GM19455 (cell line): ENCODE data around the gene IQSEC1.

Experiments used
- ATAC-seq: cut with Tn5 transposase; IDR thresholded peaks from one replicate; pipeline ENCODE4 v1.9.1; 2021; ENCODE audit not compliant: unreplicated experiment

IQSEC1 gene

GRCh38 chr3:12910356-12911099 is 162.7 kb downstream of the IQSEC1 start:
- ATAC-seq, result no peak

GRCh38 chr3:12909710-12910109 is 163.5 kb downstream of the IQSEC1 start:
- no peak for ATAC-seq

- no peak for ATAC-seq
Measured at GRCh38 chr3:12908859-12909258, 164.4 kb downstream of the IQSEC1 start.

- ATAC-seq, result no peak
Measured at GRCh38 chr3:12908136-12908730, 165.0 kb downstream of the IQSEC1 start.

- no peak for ATAC-seq
Measured at GRCh38 chr3:12907729-12908128, 165.5 kb downstream of the IQSEC1 start.

GRCh38 chr3:12907296-12907695 is 165.9 kb downstream of the IQSEC1 start:
- ATAC-seq, result no peak

DNA sequence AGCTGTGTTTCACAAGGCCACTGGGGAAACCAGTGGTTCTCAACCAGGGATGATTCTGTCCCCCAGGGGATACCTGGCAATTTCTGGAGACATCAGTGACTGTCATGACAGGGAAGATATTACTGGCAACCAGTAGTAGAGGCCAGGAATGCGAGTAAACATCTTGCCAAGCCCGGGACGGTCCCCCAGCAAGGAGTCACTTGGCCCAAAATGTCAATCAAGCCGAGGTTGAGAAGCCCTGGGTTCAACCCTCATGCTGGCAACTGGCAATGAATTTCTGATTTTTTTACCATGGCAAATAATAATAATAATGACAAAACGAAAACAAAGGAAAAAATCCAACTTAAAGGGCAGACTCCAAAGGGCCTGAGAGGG is 166.3 kb downstream of the IQSEC1 start:
- no peak for ATAC-seq

DNA sequence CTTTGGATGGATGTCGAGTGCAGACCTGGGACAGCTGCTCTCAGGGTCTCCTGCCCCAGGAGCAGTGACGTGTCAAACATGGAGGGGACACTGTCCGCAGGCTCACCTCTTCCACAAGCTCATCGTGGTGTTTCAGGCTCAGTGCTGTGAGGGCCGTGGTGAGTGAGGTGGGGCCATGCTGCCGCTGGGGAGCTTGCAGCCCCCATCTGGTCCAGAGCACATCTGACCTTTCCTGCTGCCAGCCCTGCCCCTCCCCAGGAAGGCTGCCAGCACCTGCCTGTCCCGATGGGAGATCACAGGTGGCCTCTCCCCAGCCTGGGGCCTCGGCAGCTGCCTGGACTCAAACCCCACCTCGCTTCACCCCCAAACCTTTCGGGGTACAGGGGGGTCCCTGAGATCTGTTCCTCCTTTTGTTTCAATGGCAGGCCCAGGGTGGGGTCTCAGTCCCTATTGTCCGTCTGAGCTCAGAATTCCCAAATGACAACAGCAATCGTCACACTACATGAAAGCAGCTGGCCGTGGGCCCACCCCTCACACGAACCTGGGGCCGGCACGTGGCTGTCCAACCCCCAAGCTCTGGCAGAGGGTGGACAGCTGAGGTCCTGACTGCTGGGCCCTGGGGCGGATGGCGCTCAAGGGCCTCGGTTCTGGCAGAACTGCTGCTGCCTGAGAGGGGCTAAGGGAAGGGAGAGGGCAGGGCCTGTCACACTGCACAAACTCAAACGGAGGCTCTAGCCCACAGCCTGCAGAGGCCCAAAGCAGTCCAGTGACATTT is 166.9 kb downstream of the IQSEC1 start:
- ATAC-seq, result no peak

- ATAC-seq, result no peak
Measured at GRCh38 chr3:12905316-12906071, 167.7 kb downstream of the IQSEC1 start.

GRCh38 chr3:12904951-12905315 is 168.3 kb downstream of the IQSEC1 start:
- no peak for ATAC-seq

DNA sequence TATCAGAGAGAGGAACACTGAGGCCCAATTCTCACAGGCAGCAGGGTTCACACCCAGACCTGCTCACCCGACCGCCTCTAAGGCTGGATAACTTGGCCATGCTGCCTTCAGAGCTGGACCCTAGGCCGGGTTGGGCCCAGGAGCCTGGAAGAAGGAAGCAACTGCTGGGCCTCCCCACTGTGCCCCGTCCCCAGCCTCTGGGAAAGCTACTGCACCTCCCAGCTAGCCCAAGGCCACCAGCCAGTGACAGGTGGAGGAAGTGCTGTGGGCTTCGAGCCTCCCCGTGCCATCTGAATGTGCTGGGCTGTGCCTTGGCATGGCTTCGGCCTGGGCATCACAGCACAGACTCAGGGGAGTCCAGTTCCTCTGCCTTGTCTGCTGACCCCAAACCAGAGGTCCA is 169.3 kb downstream of the IQSEC1 start:
- ATAC-seq, result no peak

- ATAC-seq, result no peak
Measured at GRCh38 chr3:12903000-12903800, 170.0 kb downstream of the IQSEC1 start.

GRCh38 chr3:12902181-12902999 is 170.8 kb downstream of the IQSEC1 start:
- ATAC-seq, result no peak

GRCh38 chr3:12901623-12902045 is 171.6 kb downstream of the IQSEC1 start:
- ATAC-seq, result no peak

DNA sequence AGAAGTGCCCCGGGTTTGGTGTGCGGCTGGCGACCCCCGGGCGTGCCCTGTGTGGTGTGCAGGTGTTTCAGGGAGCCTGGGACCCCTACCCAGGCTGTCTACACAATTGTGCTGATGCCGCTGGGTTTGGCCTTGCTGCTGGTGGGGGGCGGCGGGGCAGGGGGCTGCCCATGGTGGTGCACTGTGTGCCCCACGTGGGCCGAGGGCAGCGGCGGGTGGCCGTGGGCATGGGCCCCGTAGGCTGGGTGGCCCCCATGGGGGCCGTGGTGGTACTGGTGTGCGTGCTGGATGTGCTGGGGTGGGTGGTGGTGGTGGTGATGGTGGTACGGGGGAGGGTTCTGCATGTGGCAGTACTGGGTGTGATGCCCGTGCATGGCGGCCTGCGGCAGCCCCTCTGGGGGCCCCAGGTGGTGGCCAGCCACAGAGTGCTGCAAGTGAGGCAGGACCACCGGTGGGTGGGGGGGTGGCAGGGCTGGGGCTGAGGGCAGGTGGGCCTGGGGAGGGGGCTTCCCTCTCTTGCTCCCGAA is 172.3 kb downstream of the IQSEC1 start:
- ATAC-seq, result no peak

DNA sequence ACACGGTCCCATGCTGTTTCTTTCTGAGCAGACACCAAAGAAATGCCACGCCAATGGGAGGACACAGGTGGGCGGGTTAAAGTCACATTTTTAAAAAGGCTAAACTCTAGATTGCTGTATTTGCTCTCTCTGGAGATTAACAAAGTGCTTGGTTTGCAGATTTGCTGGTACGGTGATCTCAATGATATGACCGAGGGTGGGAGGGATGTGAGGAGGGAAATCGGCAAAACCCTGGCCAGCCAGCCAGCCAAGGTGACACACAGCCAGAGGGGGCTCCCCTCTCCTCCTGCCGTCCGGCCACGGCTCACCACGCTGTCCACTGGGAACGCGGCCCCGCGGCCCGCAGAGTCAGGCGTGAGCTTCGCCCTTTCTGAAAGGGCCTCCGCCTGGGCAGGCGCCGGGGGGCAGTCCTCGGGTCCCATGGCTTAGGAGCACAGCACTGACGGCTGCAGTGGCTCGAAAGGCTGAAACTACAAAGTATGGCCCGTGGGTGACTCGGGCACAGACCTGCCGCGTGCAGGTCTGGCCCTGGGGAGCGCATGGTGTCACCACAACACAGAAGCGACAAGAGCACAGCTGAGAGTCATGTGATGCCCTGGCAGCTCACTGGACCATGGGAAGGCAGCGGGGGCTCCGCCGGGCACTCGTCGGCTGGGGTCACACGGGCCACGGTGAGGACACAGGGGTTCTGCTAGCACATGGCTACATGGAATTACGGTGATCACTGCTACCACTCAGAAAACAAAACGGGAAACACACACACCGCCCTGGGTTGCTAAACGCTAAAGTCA is 174.1 kb downstream of the IQSEC1 start:
- no peak for ATAC-seq

DNA sequence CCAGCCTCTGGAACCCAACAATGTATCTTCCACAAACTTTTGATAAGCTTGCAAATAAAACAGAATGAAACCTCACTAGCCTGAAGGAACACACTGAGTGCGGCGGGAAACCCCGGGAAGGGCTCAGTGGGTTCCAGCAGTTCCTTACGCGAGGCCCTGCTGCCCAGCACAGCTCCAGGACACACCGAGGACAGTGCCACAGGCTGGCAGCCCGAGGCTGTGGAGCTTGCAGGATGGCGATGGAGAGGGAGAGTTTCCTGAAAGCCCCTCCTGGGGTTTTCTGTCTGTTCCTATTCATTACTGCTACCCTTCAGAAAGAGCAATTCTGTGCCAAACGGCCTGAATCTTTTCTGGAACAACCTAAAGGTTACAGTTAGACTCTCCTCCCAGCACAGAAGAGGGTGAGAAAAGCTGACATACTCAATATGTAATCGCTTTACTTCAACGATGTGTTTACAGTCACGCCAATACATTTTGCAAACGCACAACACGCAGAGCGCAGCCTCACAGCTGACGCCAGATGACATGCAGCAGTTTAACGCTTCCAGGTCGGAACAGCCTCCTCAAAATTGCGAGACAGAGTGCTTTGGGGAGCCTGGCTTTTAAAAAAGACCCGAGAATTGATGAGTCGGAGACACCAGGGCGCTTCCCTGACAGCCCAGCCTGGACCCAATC is 174.8 kb downstream of the IQSEC1 start:
- no peak for ATAC-seq
